T-helper 9 cell (primary cell): ENCODE data around the gene TGFBR3L.
"Not testable (repeated sequence)": the region's sequence is repeated elsewhere in the genome, so short reads cannot be mapped to it uniquely, and the experiment has no call there.

Experiments
- DNase-seq: peaks from one replicate; pipeline ENCODE4 v3.0.0-alpha.2; 2020

The TGFBR3L gene

DNA sequence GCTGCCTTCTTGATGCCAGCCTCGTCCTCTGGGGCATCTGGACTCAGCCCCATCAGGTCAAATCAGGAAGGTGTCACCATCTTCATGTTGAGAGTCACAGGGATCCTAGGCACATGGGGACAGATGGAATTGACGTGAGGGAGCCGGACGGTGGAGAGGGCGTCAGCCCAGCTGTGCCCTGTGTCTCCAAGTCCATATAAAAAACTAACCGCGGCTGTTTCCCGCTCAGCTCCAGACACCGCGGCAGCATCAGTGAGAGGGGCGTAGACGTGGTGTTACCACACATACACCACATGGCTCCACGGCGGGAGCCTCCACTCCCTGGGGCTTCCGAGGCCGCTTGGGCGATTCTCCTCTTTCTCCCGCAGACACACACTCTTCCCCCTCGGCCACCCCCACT, 34.8 kb upstream of the TGFBR3L start:
- no peak for DNase-seq

DNA sequence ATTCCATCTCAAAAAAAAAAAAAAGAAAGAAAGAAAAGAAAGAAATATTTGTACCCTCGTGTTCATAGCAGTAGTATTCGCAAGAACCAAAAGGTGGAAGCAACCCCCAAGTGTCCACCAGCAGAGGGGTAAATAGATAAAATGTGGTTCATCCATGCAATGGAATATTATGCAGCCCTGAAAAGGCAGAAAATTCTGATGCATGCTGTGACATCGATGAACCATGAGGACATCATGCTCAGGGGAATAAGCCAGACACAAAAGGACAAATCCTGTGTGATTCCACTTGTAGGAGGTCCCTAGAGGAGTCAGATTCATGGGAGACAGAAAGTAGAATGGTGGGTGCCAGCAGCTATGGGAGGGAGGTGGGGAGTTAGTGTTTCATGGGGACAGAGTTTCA, 32.7 kb upstream of the TGFBR3L start:
- DNase-seq, result no peak

DNA sequence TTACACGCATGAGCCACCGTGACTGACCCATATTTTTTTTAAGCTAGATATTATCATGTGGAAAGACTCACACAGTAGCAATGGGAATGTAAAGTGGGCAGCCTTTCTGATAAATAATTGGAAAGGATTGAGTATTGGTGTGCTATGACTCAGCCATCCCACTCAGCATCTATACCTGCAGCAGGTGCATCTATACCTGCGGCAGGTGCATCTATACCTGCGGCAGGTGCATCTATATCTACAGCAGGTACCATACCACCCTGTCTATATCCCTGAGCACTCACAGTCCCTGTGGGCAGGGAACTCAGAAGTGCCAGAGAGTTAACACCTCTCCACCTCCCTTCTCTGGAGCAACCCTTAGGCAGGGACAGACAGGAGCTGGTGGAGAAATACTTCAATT, 31.5 kb upstream of the TGFBR3L start:
- no peak for DNase-seq

GRCh38 chr19:7883796-7884570, 30.6 kb upstream of the TGFBR3L start:
- no peak for DNase-seq

DNA sequence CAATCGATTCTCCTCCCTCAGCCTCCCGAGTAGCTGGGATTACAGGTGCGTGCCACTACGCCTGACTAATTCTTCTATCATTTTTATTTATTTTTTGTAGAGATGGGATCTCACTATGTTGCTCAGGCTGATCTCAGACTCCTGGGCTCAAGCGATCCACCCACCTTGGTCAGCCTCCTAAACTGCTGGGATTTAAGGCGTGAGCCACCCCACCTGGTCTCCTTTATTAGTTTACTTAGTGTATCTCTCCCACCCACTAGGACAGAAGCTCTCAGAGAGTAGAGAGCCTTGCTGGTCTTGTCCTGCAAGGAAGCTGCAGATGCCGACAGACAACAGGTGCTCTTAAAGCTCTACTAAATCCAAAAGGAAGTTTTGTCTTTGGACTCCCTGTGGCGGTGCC, 28.8 kb upstream of the TGFBR3L start:
- DNase-seq, result no peak

DNA sequence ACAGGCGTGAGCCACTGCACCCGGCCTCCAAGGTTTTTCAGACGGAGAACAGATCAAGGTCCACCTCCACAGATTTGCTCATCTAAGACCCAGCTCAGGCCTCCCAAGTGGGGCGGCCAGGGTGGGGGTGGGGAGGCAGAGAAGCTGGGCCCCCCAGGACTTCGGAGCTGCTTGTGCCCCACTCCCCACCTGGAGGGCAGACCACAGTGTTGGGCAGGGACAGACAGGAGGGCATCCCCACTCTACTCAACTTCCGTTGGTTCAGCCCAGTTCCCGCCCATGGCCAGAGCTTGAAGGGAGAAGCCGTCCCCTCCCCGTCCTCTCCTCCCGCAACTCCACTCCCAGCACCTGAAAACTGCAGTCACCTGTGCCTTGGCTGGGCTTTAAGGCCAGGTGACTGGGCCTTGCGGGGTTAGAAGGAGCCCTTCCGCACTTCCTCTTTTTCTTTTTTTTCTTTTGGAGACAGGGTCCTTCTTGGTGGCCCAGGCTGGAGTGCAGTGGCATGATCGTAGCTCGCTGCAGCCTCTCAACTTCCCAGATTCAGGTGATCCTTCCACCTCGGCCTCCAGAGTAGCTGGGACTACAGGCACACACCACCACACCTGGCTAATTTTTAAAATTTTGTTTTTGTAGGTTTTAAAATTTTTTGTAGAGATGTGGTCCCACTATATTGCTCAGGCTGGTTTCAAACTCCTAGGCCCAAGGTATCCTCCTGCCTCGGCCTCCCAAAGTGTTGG, 27.1 kb upstream of the TGFBR3L start:
- no peak for DNase-seq

- no peak for DNase-seq
These were observed 26.3 kb upstream of the TGFBR3L start, which contains the start of gene LRRC8E for GRCh38 chr19:7888145-7888825. TSS of gene LRRC8E (plus strand) at chr19:7888510. CDS start at chr19:7895604, 7,094 bp downstream.

- no peak for DNase-seq
These were observed 25.8 kb upstream of the TGFBR3L start for GRCh38 chr19:7888826-7889217.

DNA sequence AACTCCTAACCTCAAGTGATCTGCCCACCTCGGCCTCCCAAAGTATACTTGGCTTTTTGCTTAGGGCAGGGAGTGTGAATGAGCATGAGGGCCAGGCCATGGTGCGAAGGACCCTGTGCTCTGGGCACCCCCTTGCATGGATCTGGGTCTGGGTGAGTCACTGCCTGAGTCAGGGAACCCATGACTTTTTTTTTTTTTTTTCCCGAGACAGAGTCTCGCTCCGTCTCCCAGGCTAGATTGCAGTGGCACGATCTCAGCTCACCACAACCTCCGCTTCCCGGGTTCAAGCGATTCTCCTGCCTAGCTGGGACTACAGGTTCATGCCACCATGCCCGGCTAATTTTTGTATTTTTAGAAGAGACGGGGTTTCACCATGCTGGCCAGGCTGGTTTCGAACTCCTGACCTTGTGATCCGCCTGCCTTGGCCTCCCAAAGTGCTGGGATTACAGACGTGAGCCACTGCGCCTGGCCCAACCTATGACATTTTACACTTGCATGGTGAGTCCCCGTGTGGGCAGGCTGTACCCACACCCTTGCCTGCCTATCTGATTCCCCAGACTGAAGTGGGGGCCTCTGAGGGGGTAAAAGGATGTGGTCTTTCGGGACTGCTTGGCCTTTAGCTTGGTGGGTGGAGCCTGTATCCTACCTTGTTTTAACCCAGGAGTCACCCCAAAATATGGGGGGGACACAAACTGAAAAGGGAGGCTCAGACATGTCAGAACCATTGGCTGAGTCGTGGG, 21.1 kb upstream of the TGFBR3L start:
- not testable (repeated sequence) for DNase-seq

DNA sequence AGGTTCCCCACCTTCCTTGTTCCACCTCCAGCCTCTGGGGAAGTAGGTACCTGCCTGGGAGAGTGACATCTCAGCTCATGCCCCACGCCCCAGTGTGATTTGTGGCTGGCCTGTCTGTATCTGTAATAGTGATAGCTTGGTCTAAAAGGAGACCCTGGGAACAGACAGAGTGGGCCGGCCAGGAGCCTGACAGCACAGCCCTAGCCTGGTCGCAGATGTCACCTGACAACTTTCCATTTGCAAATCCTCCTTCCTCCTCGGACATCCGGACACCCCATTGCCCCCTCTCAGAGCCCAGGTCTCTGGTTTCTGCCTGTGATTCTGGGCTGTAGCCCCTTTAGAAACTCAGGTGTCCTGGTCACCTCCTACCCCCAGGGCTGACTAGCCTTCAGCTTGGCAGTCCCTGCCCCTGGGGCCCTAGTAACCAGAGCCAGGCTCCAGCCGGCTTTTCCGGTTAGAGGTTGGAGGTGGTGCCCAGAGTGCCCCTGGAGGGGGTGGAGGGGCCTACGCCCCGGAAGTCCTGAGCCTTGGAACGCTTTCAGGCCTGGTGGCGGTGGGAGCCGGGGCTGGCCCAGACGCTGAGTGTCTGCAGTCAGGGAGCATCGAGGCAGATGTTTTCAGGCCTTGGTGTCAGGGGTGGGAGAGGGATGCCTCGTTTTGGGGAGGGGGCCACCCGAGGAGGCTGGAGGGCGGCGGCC, 19.9 kb upstream of the TGFBR3L start:
- DNase-seq, result no peak

GRCh38 chr19:7895565-7895964, 19.1 kb upstream of the TGFBR3L start:
- DNase-seq, result no peak

- no peak for DNase-seq
These were observed 17.3 kb upstream of the TGFBR3L start for GRCh38 chr19:7897292-7897691.

GRCh38 chr19:7898967-7899366, 15.7 kb upstream of the TGFBR3L start:
- DNase-seq, result no peak

DNA sequence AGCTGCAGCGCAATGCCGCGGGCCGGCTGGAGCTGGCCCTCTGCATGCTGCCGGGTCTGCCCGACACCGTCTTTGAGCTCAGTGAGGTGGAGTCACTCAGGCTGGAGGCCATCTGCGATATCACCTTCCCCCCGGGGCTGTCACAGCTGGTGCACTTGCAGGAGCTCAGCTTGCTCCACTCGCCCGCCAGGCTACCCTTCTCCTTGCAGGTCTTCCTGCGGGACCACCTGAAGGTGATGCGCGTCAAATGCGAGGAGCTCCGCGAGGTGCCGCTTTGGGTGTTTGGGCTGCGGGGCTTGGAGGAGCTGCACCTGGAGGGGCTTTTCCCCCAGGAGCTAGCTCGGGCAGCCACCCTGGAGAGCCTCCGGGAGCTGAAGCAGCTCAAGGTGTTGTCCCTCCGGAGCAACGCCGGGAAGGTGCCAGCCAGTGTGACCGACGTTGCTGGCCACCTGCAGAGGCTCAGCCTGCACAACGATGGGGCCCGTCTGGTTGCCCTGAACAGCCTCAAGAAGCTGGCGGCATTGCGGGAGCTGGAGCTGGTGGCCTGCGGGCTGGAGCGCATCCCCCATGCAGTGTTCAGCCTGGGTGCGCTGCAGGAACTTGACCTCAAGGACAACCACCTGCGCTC, 14.8 kb upstream of the TGFBR3L start:
- DNase-seq, result no peak

DNA sequence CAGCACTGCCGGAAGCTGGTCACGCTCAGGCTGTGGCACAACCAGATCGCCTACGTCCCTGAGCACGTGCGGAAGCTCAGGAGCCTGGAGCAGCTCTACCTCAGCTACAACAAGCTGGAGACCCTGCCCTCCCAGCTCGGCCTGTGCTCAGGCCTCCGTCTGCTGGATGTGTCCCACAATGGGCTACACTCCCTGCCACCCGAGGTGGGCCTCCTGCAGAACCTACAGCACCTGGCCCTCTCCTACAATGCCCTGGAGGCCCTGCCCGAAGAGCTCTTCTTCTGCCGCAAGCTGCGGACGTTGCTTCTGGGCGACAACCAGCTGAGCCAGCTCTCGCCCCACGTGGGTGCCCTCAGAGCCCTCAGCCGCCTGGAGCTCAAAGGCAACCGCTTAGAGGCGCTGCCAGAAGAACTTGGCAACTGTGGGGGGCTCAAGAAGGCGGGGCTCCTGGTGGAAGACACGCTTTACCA, 14.2 kb upstream of the TGFBR3L start:
- DNase-seq, result no peak

DNA sequence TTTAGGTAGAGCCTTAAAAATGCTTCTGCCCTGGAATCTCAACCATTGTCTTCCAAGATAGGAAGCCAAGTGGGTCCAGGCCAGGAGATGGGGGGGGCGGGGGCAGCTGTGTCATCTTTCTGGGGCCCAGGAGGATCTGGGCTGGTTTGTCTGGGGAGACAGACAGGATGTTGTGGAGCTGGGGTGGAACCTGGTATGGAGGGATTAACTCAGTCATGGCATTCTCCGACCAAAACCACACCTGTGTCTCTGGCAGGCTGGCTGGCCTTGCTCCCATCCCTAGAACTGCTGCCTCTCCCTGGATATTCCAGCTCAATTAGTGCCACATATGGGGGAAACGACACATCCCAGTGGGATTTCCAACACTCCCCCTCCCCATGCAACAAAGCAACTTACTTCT, 13.7 kb upstream of the TGFBR3L start:
- DNase-seq, result no peak

GRCh38 chr19:7901337-7901736, 13.3 kb upstream of the TGFBR3L start:
- no peak for DNase-seq

DNA sequence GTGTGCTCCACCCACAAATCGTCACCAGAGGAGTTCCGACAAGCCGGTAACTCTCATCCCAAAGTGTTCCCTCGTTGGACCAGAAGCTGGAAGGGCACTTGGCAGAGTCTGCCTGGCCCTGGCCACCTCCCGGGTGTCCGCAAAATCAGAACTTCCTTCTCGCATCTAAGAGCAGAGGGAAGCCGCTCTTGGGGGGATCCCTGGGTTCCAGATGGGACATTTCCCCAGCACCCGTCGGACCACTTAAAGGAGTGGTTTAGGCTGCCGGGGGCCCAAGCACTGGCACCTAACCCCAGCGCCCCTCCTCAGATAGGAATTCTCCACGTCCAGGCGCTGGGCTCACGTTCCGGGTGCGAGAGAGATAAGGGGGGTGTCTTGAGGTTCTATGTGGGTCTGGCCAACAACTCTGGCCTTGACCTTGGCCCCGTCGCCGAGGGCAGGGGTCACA, 11.8 kb upstream of the TGFBR3L start:
- no peak for DNase-seq

DNA sequence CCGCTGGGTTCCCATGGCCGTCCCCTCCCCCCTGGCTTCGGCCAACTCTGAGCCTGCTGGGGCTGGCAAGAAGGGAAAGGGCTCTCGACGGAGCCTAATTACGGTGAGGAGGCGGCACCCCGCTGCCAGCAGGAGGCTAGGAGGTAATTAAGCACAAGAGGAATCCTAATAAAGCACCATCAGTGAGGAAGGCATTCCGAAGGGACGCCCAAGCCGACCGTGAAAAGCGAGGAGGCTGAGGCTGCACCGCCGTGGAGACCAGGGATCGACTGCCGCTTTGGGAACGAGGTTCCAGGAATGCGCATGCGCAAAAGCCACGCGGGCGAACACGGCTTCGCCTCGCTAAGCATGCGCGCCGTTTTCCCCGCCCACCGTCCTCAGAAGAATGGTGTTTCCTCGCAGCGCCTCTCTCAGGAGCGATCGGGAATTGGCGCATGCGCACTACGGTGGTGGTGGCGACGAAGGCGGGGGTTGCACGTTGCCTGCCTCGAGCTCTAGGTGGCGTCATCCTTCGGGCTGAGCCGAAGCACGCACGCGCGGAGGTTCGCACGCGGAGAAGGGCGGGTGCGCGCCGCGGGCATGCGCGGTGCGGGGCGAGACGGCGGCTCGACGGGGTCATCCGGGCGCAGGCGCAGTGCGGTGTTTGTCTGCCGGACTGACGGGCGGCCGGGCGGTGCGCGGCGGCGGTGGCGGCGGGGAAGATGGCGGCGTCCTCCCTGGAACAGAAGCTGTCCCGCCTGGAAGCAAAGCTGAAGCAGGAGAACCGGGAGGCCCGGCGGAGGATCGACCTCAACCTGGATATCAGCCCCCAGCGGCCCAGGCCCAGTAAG, 11.2 kb upstream of the TGFBR3L start, which contains the start of gene MAP2K7:
Gene MAP2K7, plus strand, starts transcription at position 634 of the 830 bp plus-strand sequence. Its CDS starts 68 bp downstream, at position 702.
- peak; percentile 100 for DNase-seq
